ENCODE results near the gene XKR8.

GRCh38 chr1:27979859-27980201 is 20.1 kb downstream of the XKR8 start:
- TF ChIP-seq POLR2A (IDR thresholded peaks at IDR 0.05) (no peak), CTCF (IDR thresholded peaks at IDR 0.05) (no peak)
